Measurements from ENCODE around the gene ARMCX6.
A peak's percentile ranks its signal among the peaks of the same experiment; 100 is the strongest.
"Not testable (repeated sequence)": the region's sequence is repeated elsewhere in the genome, so short reads cannot be mapped to it uniquely, and the experiment has no call there.

Gene ARMCX6

DNA sequence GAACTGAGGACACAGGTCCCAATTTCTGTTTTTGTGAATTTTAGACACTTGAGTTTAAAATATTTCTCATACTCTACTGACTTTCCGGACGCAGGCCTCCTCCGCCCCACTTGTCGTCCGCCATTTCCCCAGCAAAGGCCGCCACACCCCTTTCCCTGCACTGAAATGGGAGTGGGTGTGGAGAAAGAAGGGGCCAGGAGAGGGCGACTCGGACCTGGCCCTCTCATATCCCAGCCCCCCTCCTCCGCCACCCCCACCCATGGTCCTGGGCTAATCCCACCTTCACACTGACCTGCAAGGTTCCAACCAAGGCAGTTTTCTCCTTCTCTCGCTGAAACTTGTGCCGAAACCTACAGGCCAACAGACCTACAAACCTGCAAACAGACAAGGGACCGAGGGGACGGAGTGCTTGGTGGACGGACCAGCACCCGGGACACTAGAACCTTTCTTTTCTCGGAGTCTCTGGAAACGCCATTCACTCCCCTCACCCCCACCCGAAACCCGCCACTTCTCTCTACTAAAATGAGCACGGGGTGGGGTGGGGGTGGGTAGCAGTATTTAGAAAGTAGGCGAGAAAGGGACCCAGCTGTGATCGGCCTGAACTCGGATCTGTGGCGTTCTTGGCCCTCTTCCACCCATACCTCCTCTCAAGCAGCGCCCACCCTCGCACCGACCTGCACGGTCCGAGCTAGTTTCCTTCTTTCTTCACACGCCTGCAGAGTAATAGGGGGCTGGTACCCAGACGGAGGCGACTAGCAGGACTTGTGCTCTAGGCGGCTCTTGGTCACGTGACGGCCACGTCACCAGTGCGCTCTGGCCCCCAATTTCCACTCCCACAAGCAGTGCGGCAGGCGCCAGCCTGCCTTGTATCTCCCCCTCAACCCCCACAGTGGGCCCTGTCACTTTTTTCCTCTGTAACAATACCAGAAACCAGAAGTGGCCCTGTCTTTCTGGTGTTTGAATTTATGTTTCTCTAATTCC is at the start of gene ARMCX6:
Gene ARMCX6 (minus strand): TSS at position 790 of the 981 bp plus-strand sequence. CDS start 1,380 bp downstream, outside the sequence.
- DNase-seq: peak; percentile 76

DNA sequence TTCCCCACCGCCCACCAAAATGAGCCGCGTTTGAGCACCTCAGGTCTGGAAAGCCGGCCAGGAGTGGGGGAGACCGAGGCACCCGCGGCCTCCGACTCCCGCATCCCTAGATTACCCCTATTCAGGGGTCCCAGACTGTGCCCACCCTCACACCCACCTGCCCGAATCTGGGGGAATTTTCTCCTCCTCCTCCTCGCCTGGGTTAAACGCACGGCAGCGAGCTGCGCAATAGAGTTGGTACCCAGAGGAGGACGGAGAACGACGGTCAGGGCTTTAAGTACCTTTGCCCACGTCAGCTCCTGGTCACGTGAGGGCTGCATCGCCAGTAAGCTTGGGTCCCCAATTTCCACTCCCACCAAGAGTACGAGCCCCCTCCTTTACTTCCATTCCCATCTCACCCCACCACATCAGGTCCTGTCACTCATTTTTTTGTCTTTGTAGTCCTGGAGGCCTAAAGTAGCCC is 41.8 kb upstream of the ARMCX6 start, which contains the start of gene ARMCX2:
Gene ARMCX2 (minus strand): TSS at position 250 of the 463 bp plus-strand sequence. CDS start 2,262 bp downstream, outside the sequence.
- no peak for DNase-seq

DNA sequence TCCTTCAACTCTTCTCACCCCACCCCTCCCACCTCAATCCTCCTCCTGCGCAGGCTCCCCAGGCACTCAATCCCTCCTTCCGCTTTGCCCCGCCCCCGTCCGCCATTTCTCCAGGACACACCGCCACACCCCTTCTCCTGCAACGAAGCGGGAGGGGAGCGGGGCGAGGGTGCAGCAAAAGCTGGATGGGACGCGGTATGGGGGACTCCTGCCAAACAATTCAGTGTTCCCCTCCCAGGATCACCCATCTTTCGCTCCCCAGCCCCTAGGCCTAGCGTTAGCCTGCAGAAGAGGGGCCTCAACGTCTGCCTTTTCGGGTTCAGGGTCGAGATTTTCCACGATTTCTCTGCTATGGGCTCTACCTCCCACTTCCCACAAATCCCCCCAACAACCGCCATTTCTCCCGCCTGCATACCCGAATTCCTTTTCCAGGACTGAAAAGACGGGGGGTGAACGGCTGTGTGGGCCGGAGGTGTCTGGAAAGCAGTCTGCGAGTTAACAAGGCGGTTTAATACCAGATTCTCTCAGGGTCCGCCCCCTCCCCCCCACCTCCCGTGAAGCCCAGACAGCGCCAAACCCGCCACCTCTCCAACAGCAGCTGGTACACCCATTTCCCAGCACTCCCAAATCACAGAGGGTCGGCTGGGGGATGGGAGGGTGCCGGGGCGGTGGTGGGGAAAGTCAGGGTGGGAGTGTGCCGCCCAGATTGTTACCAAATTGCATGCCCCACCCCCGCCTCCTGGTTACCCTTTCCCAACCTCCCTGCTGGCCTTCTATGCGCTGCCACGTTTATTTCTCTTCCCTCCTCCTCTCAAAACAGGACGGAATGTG is 41.1 kb upstream of the ARMCX6 start:
- peak; percentile 46 for DNase-seq

DNA sequence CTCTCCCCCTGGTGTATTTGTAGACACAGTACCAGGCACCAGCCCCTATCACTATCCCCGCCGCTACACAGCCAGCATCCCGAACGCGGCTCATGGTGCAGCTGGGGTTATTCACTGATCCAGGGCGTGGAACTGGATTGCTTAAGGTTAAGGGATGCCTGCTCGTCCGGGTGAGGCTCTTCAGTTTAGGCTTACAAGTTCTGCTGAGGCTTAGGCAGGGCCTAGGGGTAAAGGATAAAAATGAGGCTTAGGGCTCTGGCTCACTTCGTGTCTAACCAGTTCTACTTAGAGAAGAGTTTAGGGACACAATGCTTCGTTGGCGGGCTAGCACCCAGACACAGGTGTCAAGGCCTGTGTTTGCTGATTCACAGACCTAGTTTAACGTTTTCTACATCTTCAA is 39.7 kb upstream of the ARMCX6 start:
- DNase-seq: no peak

DNA sequence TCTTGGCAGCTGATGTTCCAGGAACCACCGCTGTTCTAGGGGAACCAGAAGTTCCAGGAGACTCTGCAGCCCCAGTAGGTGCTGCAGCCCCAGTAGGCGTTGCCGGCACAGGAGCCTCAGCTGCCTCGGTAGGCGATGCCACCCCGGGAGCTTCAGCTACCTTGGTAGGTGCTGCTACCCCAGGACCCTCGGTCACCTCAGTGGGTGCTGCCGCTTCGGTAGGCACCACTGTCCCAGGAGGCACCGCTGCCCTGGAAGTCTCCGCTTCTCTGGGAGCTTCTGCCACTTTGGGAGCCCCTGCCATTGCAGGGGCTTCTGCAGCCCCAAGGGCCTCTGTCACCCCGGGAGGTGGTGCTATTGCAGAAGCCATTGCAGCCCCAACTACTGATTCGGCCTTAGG is 39.0 kb upstream of the ARMCX6 start:
- DNase-seq: no peak

DNA sequence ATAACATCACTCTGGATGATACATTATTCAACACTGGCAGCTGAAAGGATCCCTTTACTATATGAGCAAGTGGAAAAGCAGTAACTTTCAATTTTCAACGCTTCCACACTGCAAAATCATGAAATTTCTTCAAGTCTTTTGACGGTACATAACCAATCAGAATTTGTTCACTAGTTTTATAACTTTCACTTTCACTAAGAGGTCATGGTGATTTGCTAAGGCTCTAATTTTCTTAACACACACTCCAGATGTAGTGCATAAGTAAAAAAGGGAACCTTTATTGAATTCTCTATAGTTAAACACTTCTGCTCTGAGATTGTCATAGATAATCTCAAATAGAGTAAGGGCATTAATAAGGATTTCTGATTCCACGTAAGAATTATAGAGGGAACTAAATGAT is 37.7 kb upstream of the ARMCX6 start:
- no peak for DNase-seq

DNA sequence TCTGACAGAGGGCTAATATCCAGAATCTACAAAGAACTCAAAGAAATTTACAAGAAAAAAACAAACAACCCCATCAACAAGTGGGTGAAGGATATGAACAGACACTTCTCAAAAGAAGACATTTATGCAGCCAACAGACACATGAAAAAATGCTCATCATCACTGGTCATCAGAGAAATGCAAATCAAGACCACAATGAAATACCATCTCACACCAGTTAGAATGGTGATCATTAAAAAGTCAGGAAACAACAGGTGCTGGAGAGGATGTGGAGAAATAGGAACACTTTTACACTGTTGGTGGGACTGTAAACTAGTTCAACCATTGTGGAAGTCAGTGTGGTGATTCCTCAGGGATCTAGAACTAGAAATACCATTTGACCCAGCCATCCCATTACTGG is 29.9 kb upstream of the ARMCX6 start:
- not testable (repeated sequence) for DNase-seq

DNA sequence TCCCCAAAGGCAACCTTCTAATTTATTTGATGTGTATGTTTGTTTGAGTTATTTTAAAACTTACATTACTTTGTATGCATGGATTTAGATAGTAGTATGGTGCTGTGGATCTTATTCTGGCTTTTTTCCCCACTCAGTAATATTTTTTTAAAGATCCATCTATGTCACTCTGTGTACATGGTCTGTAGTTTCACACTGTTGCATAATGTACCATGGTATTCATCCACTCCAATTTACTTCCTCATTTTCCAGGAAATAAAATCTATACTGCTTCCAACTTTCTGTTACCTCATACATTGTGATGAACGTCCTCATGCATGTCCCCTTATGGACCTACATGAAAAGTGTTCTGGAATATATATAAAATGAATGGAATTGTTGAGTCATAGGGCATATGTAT is 24.3 kb upstream of the ARMCX6 start:
- DNase-seq: no peak

DNA sequence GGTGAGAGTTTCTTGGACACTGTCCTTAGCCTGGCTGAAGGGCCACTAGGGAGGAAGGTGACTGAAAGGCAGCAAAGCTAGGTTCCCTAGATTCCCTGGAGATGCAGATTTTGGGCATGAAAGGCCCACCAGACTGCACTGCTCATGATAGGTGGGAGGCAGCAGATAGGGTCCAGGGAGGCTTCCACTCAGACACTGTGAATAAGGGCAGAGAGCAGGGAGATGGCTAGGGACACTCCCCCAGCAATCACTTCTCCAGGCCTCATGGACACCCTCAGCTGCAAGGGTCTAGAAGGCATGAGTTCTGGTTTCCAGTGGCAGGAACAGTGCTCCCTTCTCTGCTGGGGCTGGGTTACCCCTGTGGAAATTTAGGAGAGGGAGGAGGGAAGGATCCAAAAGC is 21.8 kb upstream of the ARMCX6 start:
- no peak for DNase-seq

DNA sequence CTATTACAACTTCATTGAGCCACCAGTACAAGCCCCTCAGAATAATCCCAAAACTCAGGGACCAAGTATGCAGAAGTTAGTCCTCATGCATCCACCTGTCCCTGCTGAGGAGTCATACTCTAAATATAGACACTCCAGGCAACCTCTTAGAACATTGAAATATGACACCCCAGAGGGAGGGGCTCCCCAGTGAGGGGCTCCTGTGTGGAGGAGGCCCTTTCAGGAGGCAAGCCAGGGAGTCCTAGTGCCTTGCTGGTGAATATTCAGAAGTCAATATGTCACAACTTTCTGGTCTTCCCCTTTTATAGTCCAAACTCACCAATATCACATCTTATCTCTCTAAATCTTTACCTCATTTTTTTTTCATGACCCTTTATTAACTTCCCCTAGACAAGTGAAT is 1.6 kb upstream of the ARMCX6 start:
- no peak for DNase-seq

DNA sequence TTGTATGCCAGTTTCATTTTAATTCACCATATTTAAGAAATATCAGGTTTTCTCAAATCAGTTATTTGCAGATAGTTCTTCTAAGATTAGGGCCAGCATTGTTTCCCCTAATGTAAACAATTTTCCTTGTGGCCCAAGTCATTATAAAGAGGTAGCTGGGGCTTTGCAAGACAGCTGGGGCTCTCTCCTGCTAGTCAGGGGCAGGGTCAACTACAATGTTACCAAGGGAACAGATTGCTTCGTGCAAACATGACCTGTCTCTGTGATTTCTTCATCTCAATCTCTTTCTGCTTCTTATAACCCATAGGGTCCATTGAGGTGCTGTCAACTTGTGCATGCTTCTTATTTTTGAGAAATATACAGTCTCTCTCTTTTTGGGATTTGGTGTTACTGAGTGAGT is 12.1 kb downstream of the ARMCX6 start:
- no peak for DNase-seq

DNA sequence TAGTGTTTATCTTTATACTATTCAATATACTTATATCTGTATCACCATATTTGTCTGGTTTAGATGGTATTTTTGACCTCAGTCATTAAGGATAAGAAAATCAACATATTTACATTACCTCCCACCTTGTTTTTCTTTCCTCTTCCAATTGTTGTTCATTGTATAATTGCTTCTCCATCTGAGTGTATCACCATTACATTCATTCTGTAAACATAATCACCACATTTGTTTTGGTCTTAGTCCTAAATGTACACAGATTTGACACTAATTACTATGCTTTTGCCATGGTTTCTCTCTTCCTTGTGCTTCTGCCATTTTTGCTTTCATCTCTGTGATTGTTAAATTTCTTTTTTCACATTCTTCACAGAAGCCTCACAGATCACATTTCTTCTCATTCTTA is 12.7 kb downstream of the ARMCX6 start:
- no peak for DNase-seq

DNA sequence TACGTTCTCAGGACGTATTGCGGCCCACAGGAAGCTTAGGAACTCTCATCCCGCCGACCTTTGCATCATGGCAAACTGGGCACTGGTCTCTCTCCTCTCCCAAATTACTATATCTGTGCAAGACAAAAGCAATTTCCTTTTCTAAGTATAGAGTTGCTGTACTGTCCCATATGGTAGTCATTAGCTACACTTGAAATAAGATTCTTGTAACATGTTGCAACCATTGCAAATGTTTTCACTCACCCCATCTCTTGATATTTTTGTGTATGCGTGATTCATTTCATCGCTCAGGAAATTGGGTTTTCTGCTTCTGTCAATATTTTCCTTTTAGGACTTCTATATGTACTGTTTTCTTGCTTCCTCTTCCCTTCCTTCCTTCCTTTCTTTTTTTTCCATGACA is 15.7 kb downstream of the ARMCX6 start:
- no peak for DNase-seq

DNA sequence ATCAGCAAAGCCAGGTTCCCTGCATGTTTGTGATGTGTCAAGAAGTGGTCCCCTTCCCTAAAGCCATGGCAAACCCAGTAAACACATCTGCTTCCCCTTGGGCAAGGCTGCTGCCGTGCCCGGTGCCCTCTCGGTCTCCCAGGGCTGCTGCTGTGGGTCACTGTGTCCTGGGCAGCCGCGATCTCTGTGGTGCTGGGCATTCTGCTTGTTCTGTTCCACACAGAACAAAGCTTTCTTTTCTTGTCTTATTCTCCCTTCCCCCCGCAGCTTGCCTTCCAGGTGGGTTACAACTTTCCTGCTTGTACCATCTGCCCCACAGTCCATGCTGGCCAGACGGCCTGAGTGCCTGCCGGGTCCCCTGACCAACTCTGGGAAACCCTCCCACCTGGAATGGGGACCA is 18.2 kb downstream of the ARMCX6 start:
- not testable (repeated sequence) for DNase-seq

DNA sequence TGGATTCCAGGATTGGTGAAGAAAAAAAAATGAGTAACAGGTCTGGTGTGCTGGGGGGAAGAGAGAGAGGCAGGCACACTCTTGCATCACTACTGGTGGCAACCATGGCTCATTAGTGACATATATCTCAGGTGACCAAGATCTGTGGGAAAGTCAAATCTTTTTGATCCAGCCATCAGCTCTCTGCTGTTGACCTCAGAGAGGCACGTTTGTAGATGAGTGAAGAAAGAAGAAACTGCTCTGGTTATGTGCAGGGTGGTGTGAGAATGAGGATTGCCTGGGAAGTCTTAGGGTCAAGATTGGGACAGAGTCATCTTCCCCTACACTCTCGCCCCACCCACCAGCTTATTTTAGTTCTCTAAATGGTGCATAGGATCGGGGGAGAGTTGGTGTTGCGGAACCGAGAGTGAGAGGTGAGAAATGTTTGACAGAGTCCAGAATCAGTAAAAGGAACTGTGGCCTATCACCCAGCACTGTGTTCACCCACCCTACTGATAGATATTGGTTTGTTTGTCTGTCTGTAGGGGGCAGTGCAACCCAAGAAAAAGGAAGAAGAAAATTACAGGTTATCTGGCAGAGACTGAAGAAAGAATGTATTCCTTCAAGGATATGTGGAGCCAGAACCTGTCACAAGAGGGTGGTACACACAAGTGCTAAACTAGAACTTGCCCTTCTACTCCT is 21.9 kb downstream of the ARMCX6 start:
- DNase-seq: peak; percentile 55
